ENCODE measurements around the gene PPFIA3.

- no peak for TF ChIP-seq POLR2A (IDR thresholded peaks at IDR 0.05)
- TF ChIP-seq, protein P1, sequence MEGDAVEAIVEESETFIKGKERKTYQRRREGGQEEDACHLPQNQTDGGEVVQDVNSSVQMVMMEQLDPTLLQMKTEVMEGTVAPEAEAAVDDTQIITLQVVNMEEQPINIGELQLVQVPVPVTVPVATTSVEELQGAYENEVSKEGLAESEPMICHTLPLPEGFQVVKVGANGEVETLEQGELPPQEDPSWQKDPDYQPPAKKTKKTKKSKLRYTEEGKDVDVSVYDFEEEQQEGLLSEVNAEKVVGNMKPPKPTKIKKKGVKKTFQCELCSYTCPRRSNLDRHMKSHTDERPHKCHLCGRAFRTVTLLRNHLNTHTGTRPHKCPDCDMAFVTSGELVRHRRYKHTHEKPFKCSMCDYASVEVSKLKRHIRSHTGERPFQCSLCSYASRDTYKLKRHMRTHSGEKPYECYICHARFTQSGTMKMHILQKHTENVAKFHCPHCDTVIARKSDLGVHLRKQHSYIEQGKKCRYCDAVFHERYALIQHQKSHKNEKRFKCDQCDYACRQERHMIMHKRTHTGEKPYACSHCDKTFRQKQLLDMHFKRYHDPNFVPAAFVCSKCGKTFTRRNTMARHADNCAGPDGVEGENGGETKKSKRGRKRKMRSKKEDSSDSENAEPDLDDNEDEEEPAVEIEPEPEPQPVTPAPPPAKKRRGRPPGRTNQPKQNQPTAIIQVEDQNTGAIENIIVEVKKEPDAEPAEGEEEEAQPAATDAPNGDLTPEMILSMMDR (IDR thresholded peaks at IDR 0.05), result no peak
Observed at GRCh38 chr19:49173198-49173597, 53.9 kb downstream of the PPFIA3 start.
